GM06990 (cell line): Measurements from ENCODE around the gene DNAH3.
"Not testable (repeated sequence)": the region's sequence is repeated elsewhere in the genome, so short reads cannot be mapped to it uniquely, and the experiment has no call there.

ENCODE experiments used
- DNase-seq: peaks from one replicate; pipeline ENCODE4 v3.0.0-alpha.2; 2011; ENCODE audit not compliant: insufficient read length; ENCODE audit errors: extremely low read depth
- H3K27me3 ChIP-seq: replicated peaks from 2 replicates; pipeline ENCODE4 v1.6.0; 2011; ENCODE audit warnings: low read length; ENCODE audit not compliant: control insufficient read depth, insufficient read depth
- H3K36me3 ChIP-seq: 2 replicates; pipeline ENCODE4 v1.5.1; 2011; ENCODE audit warnings: low read length; ENCODE audit not compliant: control insufficient read depth, insufficient read depth
- H3K4me3 ChIP-seq: replicated peaks from 2 replicates; pipeline ENCODE4 v1.5.1; 2011; ENCODE audit warnings: low read depth, mild to moderate bottlenecking, control low read depth, low read length
- TF ChIP-seq, protein P1 (sequence below): IDR thresholded peaks from 2 replicates; pipeline ENCODE4 v1.5.1; 2011; ENCODE audit warnings: low read length, control low read depth, mild to moderate bottlenecking, inconsistent platforms; ENCODE audit not compliant: insufficient read depth, poor library complexity, severe bottlenecking

Gene DNAH3

GRCh38 chr16:21075252-21075651 lies 75.4 kb downstream of the DNAH3 start:
- Histone ChIP-seq H3K4me3 (no peak overlapping the region), H3K36me3 (no peaks in the 10 kb centered on the region), H3K27me3 (no peaks in the 10 kb centered on the region)
- TF ChIP-seq, protein P1, sequence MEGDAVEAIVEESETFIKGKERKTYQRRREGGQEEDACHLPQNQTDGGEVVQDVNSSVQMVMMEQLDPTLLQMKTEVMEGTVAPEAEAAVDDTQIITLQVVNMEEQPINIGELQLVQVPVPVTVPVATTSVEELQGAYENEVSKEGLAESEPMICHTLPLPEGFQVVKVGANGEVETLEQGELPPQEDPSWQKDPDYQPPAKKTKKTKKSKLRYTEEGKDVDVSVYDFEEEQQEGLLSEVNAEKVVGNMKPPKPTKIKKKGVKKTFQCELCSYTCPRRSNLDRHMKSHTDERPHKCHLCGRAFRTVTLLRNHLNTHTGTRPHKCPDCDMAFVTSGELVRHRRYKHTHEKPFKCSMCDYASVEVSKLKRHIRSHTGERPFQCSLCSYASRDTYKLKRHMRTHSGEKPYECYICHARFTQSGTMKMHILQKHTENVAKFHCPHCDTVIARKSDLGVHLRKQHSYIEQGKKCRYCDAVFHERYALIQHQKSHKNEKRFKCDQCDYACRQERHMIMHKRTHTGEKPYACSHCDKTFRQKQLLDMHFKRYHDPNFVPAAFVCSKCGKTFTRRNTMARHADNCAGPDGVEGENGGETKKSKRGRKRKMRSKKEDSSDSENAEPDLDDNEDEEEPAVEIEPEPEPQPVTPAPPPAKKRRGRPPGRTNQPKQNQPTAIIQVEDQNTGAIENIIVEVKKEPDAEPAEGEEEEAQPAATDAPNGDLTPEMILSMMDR = no peak
- DNase-seq = no peak

GRCh38 chr16:21072976-21073375 lies 77.7 kb downstream of the DNAH3 start:
- TF ChIP-seq, protein P1 = no peak
- no peaks in the 10 kb centered on the region for H3K27me3 ChIP-seq
- no peaks in the 10 kb centered on the region for H3K36me3 ChIP-seq
- H3K4me3 ChIP-seq = no peak overlapping the region
- DNase-seq = no peak

- TF ChIP-seq, protein P1 = no peak
- Histone ChIP-seq H3K36me3 (no peaks in the 10 kb centered on the region), H3K4me3 (no peak overlapping the region), H3K27me3 (no peaks in the 10 kb centered on the region; the same call in 1 of the 2 replicates)
- DNase-seq = no peak
These were observed 78.9 kb downstream of the DNAH3 start for GRCh38 chr16:21071741-21072140.

DNA sequence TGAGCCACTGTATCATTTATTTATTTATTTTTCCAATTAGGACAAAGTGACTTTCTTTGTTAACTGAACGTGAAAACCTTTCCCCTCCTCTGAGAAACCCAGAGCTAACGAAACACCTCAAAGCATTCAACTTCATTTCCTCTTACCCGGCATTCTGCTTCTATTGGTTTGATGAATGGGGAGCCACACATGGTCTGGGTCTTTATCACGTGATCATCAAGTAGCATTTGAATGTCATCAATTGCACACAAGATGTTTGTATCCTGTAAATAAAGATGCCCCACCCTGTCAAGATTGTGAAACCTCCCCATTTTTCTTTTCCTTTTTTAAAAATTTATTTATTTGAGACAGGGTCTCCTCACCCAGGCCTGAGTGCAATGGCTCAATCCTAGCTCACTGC lies 80.1 kb downstream of the DNAH3 start:
- Histone ChIP-seq H3K4me3 (no peak overlapping the region), H3K36me3 (no peaks in the 10 kb centered on the region), H3K27me3 (no peaks in the 10 kb centered on the region; the same call in 1 of the 2 replicates)
- DNase-seq = no peak
- TF ChIP-seq, protein P1 = no peak

GRCh38 chr16:21069986-21070385 lies 80.7 kb downstream of the DNAH3 start:
- TF ChIP-seq, protein P1 = no peak
- Histone ChIP-seq H3K4me3 (no peak overlapping the region), H3K27me3 (no peaks in the 10 kb centered on the region; the same call in 1 of the 2 replicates), H3K36me3 (no peaks in the 10 kb centered on the region)
- no peak for DNase-seq

- no peak for DNase-seq
- H3K27me3 ChIP-seq = no peaks in the 10 kb centered on the region; the same call in 1 of the 2 replicates
- TF ChIP-seq, protein P1 = no peak
These were observed 86.4 kb downstream of the DNAH3 start for GRCh38 chr16:21064203-21064602.

DNA sequence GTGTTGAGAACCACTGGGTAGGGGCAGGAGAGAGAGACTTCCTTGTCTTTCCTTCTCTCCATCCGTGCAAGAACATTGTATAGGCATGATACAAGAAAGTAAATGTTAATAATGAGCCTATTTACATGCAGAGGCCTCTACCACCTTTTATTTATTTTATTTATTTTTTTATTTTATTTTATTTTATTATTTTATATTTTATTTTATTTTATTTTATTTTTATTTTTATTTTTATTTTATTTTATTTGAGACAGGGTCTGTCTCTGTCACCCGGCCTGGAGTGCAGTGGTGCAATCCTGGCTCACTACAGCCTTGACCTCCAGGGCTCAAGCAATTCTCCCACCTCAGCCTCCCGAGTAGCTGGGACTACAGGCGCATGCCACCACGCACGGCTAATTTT lies 87.3 kb downstream of the DNAH3 start:
- DNase-seq, H3K27me3 ChIP-seq, H3K4me3 ChIP-seq, H3K36me3 ChIP-seq: not testable (repeated sequence)

More at GRCh38 chr16:21064203-21064602, 86.4 kb downstream of the DNAH3 start:
- Histone ChIP-seq H3K4me3 (no peak overlapping the region), H3K36me3 (no peaks in the 10 kb centered on the region)
